Right renal cortex interstitium (tissue), 3 donors: Measurements from ENCODE around the gene RUBCNL. TPM values are rescaled to one million over a fixed set of nuclear protein-coding genes. Genes with fewer than 3 reads are reported as not detected.
"Not testable (repeated sequence)": the region's sequence is repeated elsewhere in the genome, so short reads cannot be mapped to it uniquely, and the experiment has no call there.

Experiments used
- DNase-seq, 3 donors: peaks; one replicate each; pipeline ENCODE4 v3.0.0-alpha.2; 2013; ENCODE audit warnings: low read depth in 3 of 3, low spot score in 2 of 3
- polyA plus RNA-seq, 3 donors: library from polyadenylated mRNA; unstranded; fragments of 120-200 nt; gene quantifications; one replicate each; pipeline ENCODE4 v1.2.1, GENCODE V29; 2013; ENCODE audit not compliant: insufficient read length in 3 of 3

Gene RUBCNL
- 1 to 10 TPM; 1.9 to 2.5 (median 2.3) TPM for polyA plus RNA-seq

GRCh38 chr13:46387064-46387851 lies at the start of gene RUBCNL:
Gene RUBCNL (minus strand): TSS chr13:46387252. CDS start chr13:46372475, 14,777 bp downstream.
- DNase-seq = no peak

GRCh38 chr13:46429558-46429957 lies 42.5 kb upstream of the RUBCNL start:
- not testable (repeated sequence) for DNase-seq

- DNase-seq = no peak
Measured at GRCh38 chr13:46405457-46405856, 18.4 kb upstream of the RUBCNL start.

GRCh38 chr13:46404733-46405100 lies 17.7 kb upstream of the RUBCNL start:
- DNase-seq = no peak

GRCh38 chr13:46403851-46404732 lies 17.0 kb upstream of the RUBCNL start:
- DNase-seq = no peak

GRCh38 chr13:46402178-46402577 lies 15.1 kb upstream of the RUBCNL start:
- no peak for DNase-seq

GRCh38 chr13:46401432-46401831 lies 14.4 kb upstream of the RUBCNL start:
- no peak for DNase-seq

GRCh38 chr13:46396341-46396740 lies 9.3 kb upstream of the RUBCNL start:
- DNase-seq = no peak

GRCh38 chr13:46392967-46393366 lies 5.9 kb upstream of the RUBCNL start:
- DNase-seq = no peak

- no peak for DNase-seq
Measured at GRCh38 chr13:46389457-46390451, 2.7 kb upstream of the RUBCNL start.

- no peak for DNase-seq
Measured at GRCh38 chr13:46388846-46389245, 1.8 kb upstream of the RUBCNL start.

GRCh38 chr13:46388308-46388707 lies 1.3 kb upstream of the RUBCNL start:
- no peak for DNase-seq

- DNase-seq = no peak
Measured at GRCh38 chr13:46386392-46387063, 524 bp downstream of the RUBCNL start.

- DNase-seq = no peak
Measured at GRCh38 chr13:46385946-46386345, 1.1 kb downstream of the RUBCNL start.

GRCh38 chr13:46383383-46383782 lies 3.7 kb downstream of the RUBCNL start:
- DNase-seq = no peak

GRCh38 chr13:46382224-46382623 lies 4.8 kb downstream of the RUBCNL start:
- DNase-seq = no peak

- no peak for DNase-seq
Measured at GRCh38 chr13:46380242-46380641, 6.8 kb downstream of the RUBCNL start.

GRCh38 chr13:46379611-46380010 lies 7.4 kb downstream of the RUBCNL start:
- no peak for DNase-seq

- DNase-seq = no peak
Measured at GRCh38 chr13:46378411-46378810, 8.6 kb downstream of the RUBCNL start.

GRCh38 chr13:46377554-46377953 lies 9.5 kb downstream of the RUBCNL start:
- DNase-seq = no peak
